HPDE6-E6E7 (cell line): ENCODE results near the gene TGFB1.
"Not testable (repeated sequence)": the region's sequence is repeated elsewhere in the genome, so short reads cannot be mapped to it uniquely, and the experiment has no call there.

Experiments
- DNase-seq: peaks from one replicate; pipeline ENCODE4 v3.0.0; 2011; ENCODE audit warnings: missing footprints; ENCODE audit errors: extremely low spot score

The TGFB1 gene

GRCh38 chr19:41302624-41303351 lies 50.9 kb downstream of the TGFB1 start:
- no peak for DNase-seq

GRCh38 chr19:41300555-41300954 lies 53.2 kb downstream of the TGFB1 start:
- DNase-seq, result no peak

- DNase-seq, result no peak
Measured at GRCh38 chr19:41299755-41300089, 54.0 kb downstream of the TGFB1 start.

GRCh38 chr19:41299046-41299754 lies 54.5 kb downstream of the TGFB1 start:
- DNase-seq, result no peak

GRCh38 chr19:41298348-41298964 lies 55.3 kb downstream of the TGFB1 start:
- DNase-seq, result no peak

GRCh38 chr19:41297628-41298347 lies 55.9 kb downstream of the TGFB1 start:
- DNase-seq, result no peak

- DNase-seq, result no peak
Measured at GRCh38 chr19:41296433-41296871, 57.3 kb downstream of the TGFB1 start.

GRCh38 chr19:41295499-41295898 lies 58.2 kb downstream of the TGFB1 start:
- DNase-seq, result no peak

GRCh38 chr19:41294393-41294792 lies 59.3 kb downstream of the TGFB1 start:
- no peak for DNase-seq

GRCh38 chr19:41289814-41290213 lies 63.9 kb downstream of the TGFB1 start:
- not testable (repeated sequence) for DNase-seq

- no peak for DNase-seq
Measured at GRCh38 chr19:41288673-41289530, 64.8 kb downstream of the TGFB1 start.
